NCI-H146 treated with DMSO at 0.1 percent for 48 hours (cell line): Measurements from ENCODE around the gene SCYL1.
A peak's percentile ranks its signal among the peaks of the same experiment; 100 is the strongest.
"Not testable (repeated sequence)": the region's sequence is repeated elsewhere in the genome, so short reads cannot be mapped to it uniquely, and the experiment has no call there.

Source experiments
- DNase-seq: peaks from one replicate; lab custom pipeline; 2025; ENCODE audit not compliant: unreplicated experiment; lab: John Stamatoyannopoulos, UW

The SCYL1 gene

GRCh38 chr11:65552388-65552951 is 27.6 kb downstream of the SCYL1 start:
- no peak for DNase-seq

- no peak for DNase-seq
Observed at GRCh38 chr11:65553301-65554001, 28.6 kb downstream of the SCYL1 start.

- no peak for DNase-seq
Observed at GRCh38 chr11:65554057-65554818, 29.4 kb downstream of the SCYL1 start.

- DNase-seq = no peak
Observed at GRCh38 chr11:65554842-65555430, 30.1 kb downstream of the SCYL1 start.

GRCh38 chr11:65555693-65556231 is 30.9 kb downstream of the SCYL1 start:
- no peak for DNase-seq

DNA sequence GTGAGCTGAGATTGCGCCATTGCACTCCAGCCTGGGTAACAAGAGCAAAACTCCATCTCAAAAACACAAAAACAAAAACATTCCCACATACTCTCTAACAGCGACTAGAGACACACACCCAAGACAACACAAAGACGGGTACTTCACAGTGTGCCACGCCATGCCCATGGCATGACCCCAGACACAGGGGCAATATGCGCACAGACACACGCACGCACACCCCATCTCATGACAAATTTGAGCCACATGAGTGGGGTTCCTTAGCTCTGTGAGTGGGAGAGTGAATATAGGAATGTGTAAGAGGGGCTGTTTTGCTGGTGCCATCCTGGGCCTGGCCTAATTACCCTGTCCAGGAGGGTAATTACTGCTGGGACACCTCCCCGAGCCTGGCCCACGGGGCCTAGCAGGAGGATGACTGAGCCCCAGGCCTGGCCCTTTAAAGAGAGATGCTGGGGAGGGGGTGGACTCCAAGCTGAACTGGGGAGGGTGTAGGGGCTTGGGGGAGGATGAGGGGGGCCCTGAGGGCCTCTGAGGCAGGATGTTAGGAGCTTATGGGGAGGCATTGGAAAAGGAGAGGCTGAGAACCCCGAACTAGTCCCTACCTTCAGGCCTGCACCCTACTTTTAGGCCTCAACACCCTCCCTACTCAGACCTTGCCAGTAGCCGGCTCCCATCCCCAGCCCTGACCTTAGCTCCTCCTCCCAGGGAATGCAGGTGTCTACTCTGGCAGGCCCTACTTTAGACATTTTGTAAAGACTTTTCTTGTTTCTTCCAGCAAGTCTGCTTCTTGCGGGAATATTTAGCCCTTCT is 31.8 kb downstream of the SCYL1 start:
- DNase-seq = no peak

GRCh38 chr11:65557280-65558001 is 32.6 kb downstream of the SCYL1 start:
- DNase-seq = no peak

DNA sequence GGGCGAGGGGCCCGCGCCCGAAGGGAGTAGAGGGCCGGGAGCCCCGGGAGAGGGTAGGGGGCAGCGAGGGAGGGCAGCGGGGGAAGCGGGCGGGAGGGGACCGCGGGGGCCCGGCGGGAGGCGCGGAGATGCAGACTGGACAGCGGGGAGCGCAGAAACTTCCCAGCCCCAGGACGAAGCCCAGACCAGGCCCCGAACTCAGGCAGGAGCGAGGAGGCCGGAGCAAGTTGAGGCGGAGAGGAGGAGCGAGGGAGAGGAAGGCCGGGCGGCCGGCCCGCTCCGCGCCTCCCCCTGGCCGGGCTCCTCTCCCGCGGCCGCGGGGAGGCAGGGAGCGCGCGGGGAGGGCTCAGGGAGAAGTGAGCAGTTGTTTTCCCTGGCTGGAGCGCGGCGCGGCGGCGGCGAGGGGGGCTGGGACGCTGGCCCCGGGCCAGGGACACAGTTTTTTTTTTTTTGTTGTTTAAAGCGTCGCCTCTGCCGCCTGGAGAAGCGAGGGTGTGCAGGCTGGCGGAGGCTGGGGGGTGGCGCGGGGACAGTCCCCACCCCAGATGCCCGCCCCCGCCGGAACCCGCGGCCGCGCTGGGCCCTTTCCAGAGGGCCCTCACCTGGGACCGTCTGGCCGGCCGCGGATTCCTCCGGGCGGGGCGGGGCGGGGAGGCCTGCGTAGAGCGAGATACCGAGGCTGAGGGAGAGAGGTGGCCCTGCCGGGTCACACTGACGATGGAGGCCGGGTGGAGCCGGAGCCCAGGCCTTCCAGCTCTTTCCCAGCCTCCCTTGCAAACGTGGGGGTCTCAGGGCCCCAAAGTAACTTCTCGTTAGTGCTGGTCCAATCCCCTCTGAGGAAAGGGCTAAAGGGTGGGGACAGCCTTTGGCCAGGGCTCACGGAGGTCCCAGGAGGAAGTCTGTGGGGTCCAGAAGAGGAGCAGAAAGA is 33.4 kb downstream of the SCYL1 start, which contains the start of gene LTBP3:
LTBP3 (minus strand) TSS at position 358 of the 928 bp plus-strand sequence. CDS start 400 bp downstream, outside the sequence.
- DNase-seq = peak; percentile 52

GRCh38 chr11:65558930-65559509 is 34.1 kb downstream of the SCYL1 start:
- DNase-seq = no peak

DNA sequence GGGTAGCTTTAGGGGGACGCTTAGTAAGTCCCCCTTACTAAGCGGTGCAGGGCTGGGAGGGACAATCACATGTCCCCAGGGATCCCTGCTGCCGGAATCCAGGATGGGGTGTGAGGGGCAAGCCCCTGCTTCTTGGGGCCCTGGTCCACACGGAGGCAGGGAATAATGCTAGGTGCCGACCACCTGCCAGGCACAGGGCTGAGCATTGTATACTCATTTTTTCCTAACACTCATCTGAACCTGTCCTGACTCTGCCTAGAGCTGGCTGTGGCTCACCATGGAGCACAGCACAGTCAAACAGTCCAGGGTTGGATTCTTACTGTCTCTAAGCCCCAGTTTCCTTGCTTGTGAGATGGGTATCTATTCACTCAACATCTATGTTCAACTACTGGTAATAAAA is 34.7 kb downstream of the SCYL1 start:
- DNase-seq = no peak

DNA sequence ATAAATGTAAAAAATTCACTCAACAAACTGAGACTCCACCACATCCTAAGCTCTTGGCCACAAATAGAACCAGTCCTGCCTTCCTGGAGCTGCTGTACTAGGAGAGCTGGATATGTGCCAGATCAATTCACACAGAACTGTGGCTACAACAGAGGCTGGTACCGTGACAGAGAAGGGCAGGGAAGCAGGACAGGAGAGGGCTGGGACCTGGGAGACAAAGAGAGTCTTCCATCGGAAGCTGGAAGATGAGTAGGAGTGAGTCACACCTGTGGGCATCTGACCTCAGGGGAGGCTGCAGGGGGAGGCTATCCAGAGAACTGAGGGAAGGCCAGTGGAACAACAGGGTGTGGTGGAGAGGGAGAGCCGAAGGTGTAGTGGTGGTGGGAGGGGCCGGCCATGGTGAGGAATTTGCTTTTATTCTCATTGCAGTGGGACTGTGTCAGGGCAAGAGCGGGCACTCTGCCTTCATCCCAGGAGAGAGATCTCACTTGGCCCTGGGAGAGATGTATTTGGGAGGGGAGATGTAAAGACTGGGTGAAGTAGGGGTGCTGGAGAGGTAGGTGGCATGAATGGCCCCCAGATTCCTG is 35.2 kb downstream of the SCYL1 start:
- DNase-seq = no peak

DNA sequence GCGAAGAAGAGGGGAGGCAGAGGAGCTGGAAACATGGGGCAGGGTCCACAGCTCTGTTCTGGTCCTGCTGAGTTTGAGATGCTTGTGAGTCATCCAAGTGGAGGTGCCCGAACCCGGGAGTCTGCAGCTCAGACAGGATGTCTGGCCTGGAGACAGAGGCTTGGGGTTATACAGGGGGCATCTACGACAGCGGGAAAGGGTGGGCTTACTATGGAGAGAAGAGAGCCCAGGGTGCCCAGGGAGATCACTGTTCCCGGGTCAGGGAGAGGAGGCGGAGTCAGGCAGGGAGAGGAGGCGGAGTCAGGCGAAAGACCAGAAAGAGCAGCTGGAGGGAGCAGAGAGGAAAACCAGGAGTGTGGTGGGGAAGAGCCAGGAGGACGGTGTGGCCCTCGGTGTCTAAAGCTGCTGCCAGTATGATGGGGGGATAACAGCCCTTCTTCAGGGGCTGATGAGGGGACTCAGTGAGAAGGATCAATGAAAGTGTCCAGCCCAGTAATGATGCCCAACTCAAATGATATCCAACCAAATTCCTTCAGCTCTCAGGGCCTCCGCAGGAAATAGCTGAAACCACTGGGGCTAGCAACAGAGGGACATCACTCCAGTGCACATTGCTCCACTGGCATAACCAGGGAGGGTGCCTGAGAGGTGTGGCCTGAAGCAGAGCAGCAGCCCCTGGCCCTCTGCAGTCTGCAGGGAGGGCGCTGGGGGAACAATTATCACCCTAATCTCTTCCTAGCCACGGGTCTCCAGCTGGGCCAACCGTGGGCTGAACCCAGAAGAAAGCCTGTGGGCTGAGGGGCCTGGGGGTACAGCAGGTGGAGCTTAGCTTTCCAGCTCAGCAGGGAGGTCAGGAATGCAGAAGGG is 35.9 kb downstream of the SCYL1 start:
- DNase-seq = peak; percentile 38

DNA sequence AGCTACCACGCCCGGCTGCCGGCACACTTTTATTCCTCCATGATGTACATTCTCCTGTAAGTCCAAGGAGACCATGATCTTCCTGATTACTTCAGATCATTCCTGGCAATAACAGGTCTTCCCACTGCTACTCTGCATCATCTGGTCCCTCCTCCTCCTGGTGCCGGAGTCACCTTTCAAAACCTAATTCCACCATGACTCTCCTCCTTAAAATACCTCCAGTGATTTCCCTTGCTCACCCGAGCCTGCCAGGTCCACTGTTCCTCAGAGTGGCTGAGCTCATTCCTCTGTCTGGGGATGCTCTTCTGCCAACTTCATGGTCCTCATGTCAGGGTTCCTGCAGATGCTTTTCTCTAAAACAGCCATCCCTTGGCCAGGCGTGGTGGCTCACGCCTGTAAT is 37.1 kb downstream of the SCYL1 start:
- DNase-seq = no peak

- no peak for DNase-seq
Observed at GRCh38 chr11:65562788-65563187, 37.9 kb downstream of the SCYL1 start.

DNA sequence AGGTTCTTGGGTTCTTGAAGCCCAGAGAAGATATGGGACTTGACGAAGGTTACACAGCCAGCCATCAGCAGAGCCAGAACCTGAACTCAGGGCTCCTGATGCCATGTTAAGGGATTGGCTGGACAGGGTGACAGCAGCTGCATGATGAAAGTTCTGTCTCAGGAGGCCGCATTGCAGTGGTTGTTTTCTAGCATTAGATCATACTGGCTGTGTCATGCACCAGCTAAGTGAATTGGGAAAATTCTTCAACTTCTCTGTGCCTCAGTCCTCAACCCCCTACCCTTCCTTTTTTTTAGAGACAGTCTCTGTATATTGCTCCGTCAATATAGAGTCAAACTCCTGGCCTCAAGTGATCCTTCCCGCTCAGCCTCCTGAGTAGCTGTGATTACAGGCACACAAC is 38.7 kb downstream of the SCYL1 start:
- DNase-seq = no peak

GRCh38 chr11:65564879-65565559 is 40.1 kb downstream of the SCYL1 start:
- DNase-seq = not testable (repeated sequence)
